ENCODE measurements around the gene LAMC3.

LAMC3 gene

GRCh38 chr9:131129183-131129582 lies 120.2 kb downstream of the LAMC3 start:
- no peak for DNase-seq

GRCh38 chr9:131138676-131139075 lies 129.7 kb downstream of the LAMC3 start:
- DNase-seq: no peak

- DNase-seq: no peak
Observed at GRCh38 chr9:131140112-131140511, 131.1 kb downstream of the LAMC3 start.

GRCh38 chr9:131140550-131140949 lies 131.6 kb downstream of the LAMC3 start:
- DNase-seq: no peak

- DNase-seq: no peak
Observed at GRCh38 chr9:131142160-131142559, 133.2 kb downstream of the LAMC3 start.

All from OCI-M1 (cell line).